H9 (cell line): ENCODE measurements around the gene SETBP1. TPM values are rescaled to one million over a fixed set of nuclear protein-coding genes. Genes with fewer than 3 reads are reported as not detected.

Source experiments
- DNase-seq: peaks from one replicate; pipeline ENCODE4 v3.0.0-alpha.2; 2017
- H2AFZ ChIP-seq: one replicate; pipeline ENCODE4 v1.6.1; 2013; ENCODE audit warnings: mild to moderate bottlenecking, low read length, control low read depth, moderate library complexity
- H2AK5ac ChIP-seq: 2 replicates; pipeline ENCODE4 v1.6.1; 2013; ENCODE audit warnings: low read length, control low read depth, mixed read lengths; ENCODE audit not compliant: insufficient read length
- H2BK120ac ChIP-seq: one replicate; pipeline ENCODE4 v1.6.1; 2013; ENCODE audit warnings: low read depth, mild to moderate bottlenecking, low read length, control low read depth, inconsistent platforms; ENCODE audit not compliant: poor library complexity, severe bottlenecking
- H2BK12ac ChIP-seq: 2 replicates; pipeline ENCODE4 v1.6.1; 2013; ENCODE audit warnings: low read length, control low read depth, mixed read lengths, low read depth; ENCODE audit not compliant: insufficient read length
- H2BK15ac ChIP-seq: 2 replicates; pipeline ENCODE4 v1.6.1; 2013; ENCODE audit warnings: low read depth, low read length, control low read depth
- H2BK20ac ChIP-seq: one replicate; pipeline ENCODE4 v1.6.1; 2013; ENCODE audit warnings: low read depth, mild to moderate bottlenecking, low read length, control low read depth, inconsistent platforms; ENCODE audit not compliant: poor library complexity, severe bottlenecking
- H2BK5ac ChIP-seq: 2 replicates; pipeline ENCODE4 v1.6.1; 2013; ENCODE audit warnings: low read length, control low read depth, mixed read lengths; ENCODE audit not compliant: insufficient read length
- H3K14ac ChIP-seq: 2 replicates; pipeline ENCODE4 v1.6.1; 2013; ENCODE audit warnings: low read length, control low read depth; ENCODE audit not compliant: insufficient read depth
- H3K18ac ChIP-seq: 2 replicates; pipeline ENCODE4 v1.6.1; 2013; ENCODE audit warnings: low read depth, mild to moderate bottlenecking, mixed read lengths, low read length, control low read depth; ENCODE audit not compliant: insufficient read length
- H3K23ac ChIP-seq: 2 replicates; pipeline ENCODE4 v1.6.1; 2013; ENCODE audit warnings: low read length, control low read depth, mixed read lengths, low read depth; ENCODE audit not compliant: insufficient read length
- H3K23me2 ChIP-seq: 2 replicates; pipeline ENCODE4 v1.6.1; 2013; ENCODE audit warnings: low read depth, mild to moderate bottlenecking, mixed read lengths, low read length, control low read depth; ENCODE audit not compliant: insufficient read length, poor library complexity, severe bottlenecking
- H3K27ac ChIP-seq: 2 replicates; pipeline ENCODE4 v1.5.1; 2013; ENCODE audit warnings: low read length, control low read depth, mixed read lengths, low read depth; ENCODE audit not compliant: insufficient read length
- H3K27me3 ChIP-seq: 2 replicates; pipeline ENCODE4 v1.6.1; 2013; ENCODE audit warnings: low read length, control low read depth, inconsistent platforms; ENCODE audit not compliant: insufficient read depth
- H3K4ac ChIP-seq: 2 replicates; pipeline ENCODE4 v1.6.1; 2013; ENCODE audit warnings: low read depth, mild to moderate bottlenecking, control low read depth, inconsistent platforms, low read length, moderate library complexity
- H3K4me1 ChIP-seq: 2 replicates; pipeline ENCODE4 v1.6.1; 2013; ENCODE audit warnings: low read length, control low read depth, inconsistent platforms; ENCODE audit not compliant: insufficient read depth
- H3K4me2 ChIP-seq: 2 replicates; pipeline ENCODE4 v1.6.1; 2013; ENCODE audit warnings: low read length, control low read depth, mixed read lengths; ENCODE audit not compliant: insufficient read length, insufficient read depth
- H3K56ac ChIP-seq: 2 replicates; pipeline ENCODE4 v1.6.1; 2013; ENCODE audit warnings: low read depth, mild to moderate bottlenecking, mixed read lengths, low read length, control low read depth; ENCODE audit not compliant: insufficient read length
- H3K79me1 ChIP-seq: 2 replicates; pipeline ENCODE4 v1.6.1; 2013; ENCODE audit warnings: low read depth, mild to moderate bottlenecking, moderate library complexity, low read length, control low read depth, inconsistent platforms; ENCODE audit not compliant: insufficient read depth, poor library complexity, severe bottlenecking
- H3K79me2 ChIP-seq: 2 replicates; pipeline ENCODE4 v1.6.1; 2013; ENCODE audit warnings: low read length, control low read depth, inconsistent platforms; ENCODE audit not compliant: insufficient read depth
- H3K9ac ChIP-seq: 2 replicates; pipeline ENCODE4 v1.6.1; 2013; ENCODE audit warnings: low read length, control low read depth, mixed read lengths; ENCODE audit not compliant: insufficient read length; ENCODE audit errors: extremely low read depth
- H3K9me3 ChIP-seq: one replicate; pipeline ENCODE4 v1.6.1; 2013; ENCODE audit warnings: low read depth, low read length, inconsistent platforms; ENCODE audit not compliant: control insufficient read depth
- H3T11ph ChIP-seq: one replicate; pipeline ENCODE4 v1.6.1; 2013; ENCODE audit warnings: mild to moderate bottlenecking, low read length, control low read depth, inconsistent platforms
- H4K20me1 ChIP-seq: one replicate; pipeline ENCODE4 v1.6.1; 2013; ENCODE audit not compliant: control insufficient read depth, insufficient read length, insufficient read depth
- H4K5ac ChIP-seq: 2 replicates; pipeline ENCODE4 v1.6.1; 2013; ENCODE audit warnings: low read depth, mild to moderate bottlenecking, mixed read lengths, low read length, control low read depth; ENCODE audit not compliant: insufficient read length
- H4K8ac ChIP-seq: replicated peaks from 2 replicates; pipeline ENCODE4 v1.6.1; 2013; ENCODE audit warnings: low read length, control low read depth, mixed read lengths, low read depth; ENCODE audit not compliant: insufficient read length
- H4K91ac ChIP-seq: 2 replicates; pipeline ENCODE4 v1.6.1; 2013; ENCODE audit warnings: low read depth, mild to moderate bottlenecking, moderate library complexity, mixed read lengths, low read length, control low read depth; ENCODE audit not compliant: insufficient read length
- H3K27ac Mint-ChIP-seq, 3 experiments: 2 replicates in 2 of 3; 3 replicates in 1 of 3; pipeline ENCODE4 v1.8.0; 2020 to 2021; ENCODE audit warnings: mixed read lengths in 3 of 3, mild to moderate bottlenecking in 1 of 3, moderate library complexity in 1 of 3
- H3K27me3 Mint-ChIP-seq: 2 replicates; pipeline ENCODE4 v1.8.0; 2021; ENCODE audit warnings: low read depth, mild to moderate bottlenecking, moderate library complexity, mixed read lengths
- H3K36me3 Mint-ChIP-seq, 3 experiments: 2 replicates in 2 of 3; 3 replicates in 1 of 3; pipeline ENCODE4 v1.8.0; 2020 to 2021; ENCODE audit warnings: low read depth in 3 of 3, mixed read lengths in 3 of 3; ENCODE audit not compliant: insufficient read depth in 1 of 3
- H3K4me1 Mint-ChIP-seq, 2 experiments: 2 replicates each; pipeline ENCODE4 v1.8.0; 2020; ENCODE audit warnings: mixed read lengths in 2 of 2
- H3K4me3 Mint-ChIP-seq, 2 experiments: 2 replicates in 1 of 2; 3 replicates in 1 of 2; pipeline ENCODE4 v1.8.0; 2020 to 2021; ENCODE audit warnings: mild to moderate bottlenecking in 2 of 2, mixed read lengths in 2 of 2, moderate library complexity in 1 of 2
- H3K9me3 Mint-ChIP-seq, 2 experiments: 2 replicates in 1 of 2; 3 replicates in 1 of 2; pipeline ENCODE4 v1.8.0; 2020; ENCODE audit warnings: mild to moderate bottlenecking in 2 of 2, mixed read lengths in 2 of 2, moderate library complexity in 1 of 2
- CTCF ChIP-seq: fragments of 200-600 bp; sonication (generic); conservative IDR thresholded peaks from 3 replicates; pipeline ENCODE4 v1.8.0; 2021; ENCODE audit warnings: antibody characterized with exemption, mild to moderate bottlenecking
- WGBS: extraction: QIAGEN DNeasy Blood & Tissue Kit; methylation state at CpG from one replicate; pipeline ENCODE4 v1.1.7; 2013; ENCODE audit warnings: missing lambda C conversion rate, low lambda C conversion rate, mixed read lengths; ENCODE audit not compliant: insufficient read length; ENCODE audit errors: extremely low coverage; 5-methylcytosine and 5-hydroxymethylcytosine counted together
- total RNA-seq: library from RNA; stranded (reverse); gene quantifications from 2 replicates; pipeline ENCODE4 v1.2.1, GENCODE V29; 2021

Gene SETBP1
- total RNA-seq, 1 experiment from 2014 or later = 4.6 TPM

- Histone ChIP-seq H3K14ac (no peak overlapping the region), H3K23ac (no peak overlapping the region), H2AK5ac (no peak overlapping the region), H2BK15ac (no peak overlapping the region), H3K4me1 (peaks cover 7% of the 10 kb centered on the region; the same call in 1 of the 2 replicates), H4K91ac (no peak overlapping the region), H4K5ac (no peak overlapping the region), H3K9ac (no peak overlapping the region), H3K79me2 (no peaks in the 10 kb centered on the region), H3K23me2 (no peaks in the 10 kb centered on the region), H4K20me1 (no peaks in the 10 kb centered on the region), H3K4me2 (no peak overlapping the region), H3K56ac (no peak overlapping the region), H2BK5ac (no peak overlapping the region), H2BK20ac (no peak overlapping the region), H2BK120ac (no peak overlapping the region), H3K79me1 (no peaks in the 10 kb centered on the region), H3K18ac (no peak overlapping the region), H3K27ac (no peak overlapping the region), H3T11ph (no peak overlapping the region), H4K8ac (no peak overlapping the region), H3K9me3 (no peaks in the 10 kb centered on the region), H3K27me3 (no peaks in the 10 kb centered on the region), H2BK12ac (no peak overlapping the region), H2AFZ (no peak overlapping the region), H3K4ac (no peak overlapping the region)
- DNase-seq = no peak
- no peak overlapping the region for H3K27ac Mint-ChIP-seq
- peaks cover 13 to 25% of the 10 kb centered on the region in 2 experiments for H3K4me1 Mint-ChIP-seq
- whole genome bisulfite sequencing = no CpG with 5 or more reads among the region's 5 CpGs
- no peak overlapping the region for H3K4me3 Mint-ChIP-seq
- H3K36me3 Mint-ChIP-seq = no peaks in the 10 kb centered on the region; a peak in 2 of 7 replicates
- no peak for TF ChIP-seq CTCF
- no peaks in the 10 kb centered on the region for H3K27me3 Mint-ChIP-seq
- no peaks in the 10 kb centered on the region for H3K9me3 Mint-ChIP-seq
Observed at GRCh38 chr18:44732599-44732998, 51.9 kb downstream of the SETBP1 start.
